OCI-LY7 (cell line): ENCODE data around the gene TSPAN11. TPM values are rescaled to one million over a fixed set of nuclear protein-coding genes. Genes with fewer than 3 reads are reported as not detected.

Source experiments
- BruUV-seq: library from RNA; stranded (reverse); fragments of 400-500 nt; replicated peaks from 2 replicates; lab custom pipeline; 2021; lab: Mats Ljungman, UMichigan
- CTCF ChIA-PET: fragments of 300-600 bp; sonication (Branson Sonifier 250); formaldehyde crosslinking; loops from one replicate; lab custom pipeline; 2022; ENCODE audit warnings: antibody characterized with exemption; ENCODE audit not compliant: unreplicated experiment; lab: Charles Lee
- POLR2A ChIA-PET: fragments of 300-600 bp; sonication (Branson Sonifier 250); formaldehyde crosslinking; loops from one replicate; lab custom pipeline; 2022; ENCODE audit warnings: antibody characterized with exemption; lab: Charles Lee
- DNase-seq: peaks from one replicate; pipeline ENCODE4 v3.0.0-alpha.2; 2015; ENCODE audit warnings: low spot score
- H2AFZ ChIP-seq: fragments of 200-600 bp; sonication (generic), shearing (Covaris generic); 2 replicates; pipeline ENCODE4 v1.6.1; 2014; ENCODE audit warnings: mild to moderate bottlenecking, antibody characterized with exemption, low read length, moderate library complexity
- H3K27ac ChIP-seq: fragments of 200-600 bp; sonication (generic); 2 replicates; pipeline ENCODE4 v1.5.1; 2014; ENCODE audit warnings: mixed run types, low read depth, mild to moderate bottlenecking, moderate library complexity, low read length, inconsistent platforms; ENCODE audit not compliant: poor library complexity, severe bottlenecking
- H3K36me3 ChIP-seq: fragments of 200-600 bp; sonication (generic); 2 replicates; pipeline ENCODE4 v1.6.1; 2014; ENCODE audit warnings: mild to moderate bottlenecking, antibody characterized with exemption, low read length, moderate library complexity, mixed read lengths; ENCODE audit not compliant: insufficient read depth
- H3K4me1 ChIP-seq: fragments of 200-600 bp; sonication (generic); 2 replicates; pipeline ENCODE4 v1.5.1; 2014; ENCODE audit warnings: mild to moderate bottlenecking, low read length; ENCODE audit not compliant: insufficient read depth, poor library complexity, severe bottlenecking
- H3K4me2 ChIP-seq: fragments of 200-600 bp; sonication (generic); 2 replicates; pipeline ENCODE4 v1.6.1; 2014; ENCODE audit warnings: mild to moderate bottlenecking, low read length
- H3K4me3 ChIP-seq: fragments of 200-600 bp; sonication (generic); 2 replicates; pipeline ENCODE4 v1.5.1; 2014; ENCODE audit warnings: mild to moderate bottlenecking, low read depth, low read length; ENCODE audit not compliant: poor library complexity, severe bottlenecking
- H3K79me2 ChIP-seq: fragments of 200-600 bp; sonication (generic); 2 replicates; pipeline ENCODE4 v1.6.1; 2016; ENCODE audit warnings: low read depth, mild to moderate bottlenecking, low read length, moderate library complexity, mixed read lengths; ENCODE audit not compliant: insufficient read depth
- H3K9me2 ChIP-seq: fragments of 200-600 bp; sonication (generic); 2 replicates; pipeline ENCODE4 v1.6.1; 2016; ENCODE audit warnings: mild to moderate bottlenecking, low read length, mixed read lengths; ENCODE audit not compliant: insufficient read depth
- H3K9me3 ChIP-seq: fragments of 200-600 bp; sonication (generic); 2 replicates; pipeline ENCODE4 v1.6.1; 2014; ENCODE audit warnings: mild to moderate bottlenecking, mixed run types, low read length, mixed read lengths
- H4K20me1 ChIP-seq: fragments of 200-600 bp; sonication (generic); 2 replicates; pipeline ENCODE4 v1.6.1; 2014; ENCODE audit warnings: mild to moderate bottlenecking, antibody characterized with exemption, low read length, moderate library complexity, mixed read lengths; ENCODE audit not compliant: insufficient read depth
- CTCF ChIP-seq: fragments of 200-600 bp; sonication (generic); conservative IDR thresholded peaks from 2 replicates; pipeline ENCODE4 v1.5.1; 2014; ENCODE audit warnings: mild to moderate bottlenecking, antibody characterized with exemption, low read length, moderate library complexity, mixed read lengths
- EZH2phosphoT487 ChIP-seq: fragments of 200-600 bp; sonication (generic); IDR thresholded peaks from 2 replicates; pipeline ENCODE4 v1.6.1; 2018; ENCODE audit warnings: low read depth, borderline replicate concordance, mild to moderate bottlenecking, mixed run types, antibody characterized with exemption, low read length, moderate library complexity, mixed read lengths
- intact Hi-C: fragments of 100-400 bp; cut with micrococcal nuclease; formaldehyde crosslinking; loops from one replicate; pipeline ENCODE4 v1.10.0; 2022; ENCODE audit not compliant: unreplicated experiment
- total RNA-seq, 2 experiments: library from RNA; depleted of rRNA in 1 of 2; stranded (reverse); fragments of >200 nt in 1 of 2; shearing (Covaris generic) in 1 of 2; gene quantifications; 2 replicates each; pipeline ENCODE4 v1.2.3, GENCODE V29; 2014 to 2022

The TSPAN11 gene
- total RNA-seq, 2 experiments from 2014 or later = not detected

- CTCF ChIA-PET = no interaction called here
- TF ChIP-seq EZH2phosphoT487 (no peak), CTCF (no peak)
- DNase-seq = no peak
- H3K27ac ChIP-seq = no peak overlapping the region
- no peaks in the 10 kb centered on the region for H4K20me1 ChIP-seq
- H3K9me2 ChIP-seq = no peaks in the 10 kb centered on the region
- no TSS peak for BruUV-seq
- H2AFZ ChIP-seq = no peak overlapping the region
- no peaks in the 10 kb centered on the region for H3K36me3 ChIP-seq
- POLR2A ChIA-PET = no interaction called here
- H3K4me2 ChIP-seq = no peak overlapping the region
- H3K79me2 ChIP-seq = no peaks in the 10 kb centered on the region
- H3K4me1 ChIP-seq = no peaks in the 10 kb centered on the region
- no peak overlapping the region for H3K4me3 ChIP-seq
- intact Hi-C loops = no loop called here
- H3K9me3 ChIP-seq = no peaks in the 10 kb centered on the region
Observed at GRCh38 chr12:30999723-31000122, 73.2 kb downstream of the TSPAN11 start.

GRCh38 chr12:31000751-31001150, 74.2 kb downstream of the TSPAN11 start:
- H3K4me2 ChIP-seq = no peak overlapping the region
- no TSS peak for BruUV-seq

More at GRCh38 chr12:31000751-31001150, 74.2 kb downstream of the TSPAN11 start:
- TF ChIP-seq CTCF = no peak
- no peak for TF ChIP-seq EZH2phosphoT487
- H3K36me3 ChIP-seq = no peaks in the 10 kb centered on the region
- H3K4me1 ChIP-seq = no peaks in the 10 kb centered on the region
- intact Hi-C loops = no loop called here
- POLR2A ChIA-PET = interaction anchor here (1.2 kb wide), 1 partner anchor 22 kb away, joined by 5 read pairs; no protein-coding TSS in a partner anchor
- no peaks in the 10 kb centered on the region for H4K20me1 ChIP-seq
- no peak overlapping the region for H2AFZ ChIP-seq
- no peaks in the 10 kb centered on the region for H3K79me2 ChIP-seq
- H3K4me3 ChIP-seq = no peak overlapping the region
- CTCF ChIA-PET = no interaction called here
- no peak for DNase-seq
- no peaks in the 10 kb centered on the region for H3K9me2 ChIP-seq
- no peak overlapping the region for H3K27ac ChIP-seq
- no peaks in the 10 kb centered on the region for H3K9me3 ChIP-seq
